Stromal cell of bone marrow (primary cell): Measurements from ENCODE around the gene ADARB2.
"Not testable (repeated sequence)": the region's sequence is repeated elsewhere in the genome, so short reads cannot be mapped to it uniquely, and the experiment has no call there.

Experiments
- DNase-seq: peaks from one replicate; pipeline ENCODE4 v3.0.0-alpha.2; 2012; ENCODE audit warnings: low read depth

ADARB2 gene

GRCh38 chr10:1737222-1738061 lies at the start of gene ADARB2:
ADARB2 (minus strand) TSS chr10:1737525.
- DNase-seq = no peak

GRCh38 chr10:1785835-1786234 lies 48.5 kb upstream of the ADARB2 start:
- no peak for DNase-seq

DNA sequence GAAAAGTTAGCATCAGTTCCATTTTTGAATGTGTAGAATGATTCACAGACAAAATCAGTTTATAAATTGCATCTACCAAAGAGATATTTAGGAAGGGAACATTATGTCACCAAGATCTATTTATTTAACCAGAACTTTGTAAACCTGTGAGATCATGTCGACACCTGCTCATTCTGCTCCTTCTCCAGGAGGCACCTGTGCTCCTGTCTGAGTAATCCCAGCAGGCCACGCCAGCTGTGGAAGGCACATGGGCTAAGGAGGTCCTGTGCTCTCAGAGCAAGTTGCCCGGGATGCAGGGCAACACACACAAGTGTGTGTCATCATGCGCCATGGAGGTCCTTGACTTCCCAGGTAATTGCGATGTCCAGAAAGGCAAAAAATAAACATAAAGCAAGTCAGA lies 45.5 kb upstream of the ADARB2 start:
- no peak for DNase-seq

- DNase-seq = no peak
These were observed 42.5 kb upstream of the ADARB2 start for GRCh38 chr10:1779796-1780195.

DNA sequence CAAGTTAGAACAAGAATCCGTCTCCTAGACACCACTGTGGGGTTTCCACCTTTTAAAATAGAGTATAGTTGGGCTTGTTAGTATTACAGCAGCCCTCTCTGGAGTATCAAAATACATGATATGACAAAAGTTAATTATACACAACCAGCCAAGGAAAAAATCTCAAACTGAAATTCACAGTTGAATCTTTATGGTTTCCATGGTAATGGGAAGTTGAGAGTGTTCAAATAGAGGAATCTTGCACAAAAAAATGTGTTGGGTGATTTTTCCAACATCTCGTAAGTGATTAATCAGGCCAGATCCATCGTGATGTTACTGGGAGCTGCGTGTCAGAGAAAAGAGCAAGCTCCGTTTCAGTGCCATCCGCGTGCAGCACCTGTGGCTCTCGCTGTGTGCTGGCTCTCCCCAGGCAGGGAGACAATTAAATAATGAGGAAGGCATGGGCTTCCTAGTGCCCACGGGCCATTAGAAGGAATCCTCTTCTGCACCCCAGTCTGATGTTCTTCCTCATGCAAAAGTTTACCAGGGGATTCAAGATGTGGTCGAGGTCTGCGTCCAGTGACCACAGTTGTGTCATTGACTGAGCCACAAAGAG lies 41.1 kb upstream of the ADARB2 start:
- DNase-seq = no peak

- DNase-seq = no peak
These were observed 38.9 kb upstream of the ADARB2 start for GRCh38 chr10:1776127-1776662.

DNA sequence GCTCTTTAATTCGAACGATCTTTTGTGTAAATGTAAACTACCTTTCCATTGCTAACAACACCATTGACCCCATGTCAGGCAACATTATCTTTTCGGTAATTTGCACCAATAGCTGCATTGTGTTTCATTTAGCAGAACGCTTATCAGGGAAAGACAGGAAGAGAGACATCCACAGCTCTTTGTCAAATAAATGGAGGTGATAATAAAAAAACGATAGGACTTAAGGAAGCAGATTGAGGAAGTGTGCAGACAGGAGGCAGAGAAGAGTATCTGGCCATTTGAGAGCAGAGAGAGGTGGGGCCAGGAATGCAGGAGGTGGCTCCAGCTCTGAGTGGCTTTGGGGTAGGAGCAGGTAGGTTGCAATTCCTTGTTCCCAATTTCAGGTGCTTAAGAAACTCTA lies 37.5 kb upstream of the ADARB2 start:
- no peak for DNase-seq

DNA sequence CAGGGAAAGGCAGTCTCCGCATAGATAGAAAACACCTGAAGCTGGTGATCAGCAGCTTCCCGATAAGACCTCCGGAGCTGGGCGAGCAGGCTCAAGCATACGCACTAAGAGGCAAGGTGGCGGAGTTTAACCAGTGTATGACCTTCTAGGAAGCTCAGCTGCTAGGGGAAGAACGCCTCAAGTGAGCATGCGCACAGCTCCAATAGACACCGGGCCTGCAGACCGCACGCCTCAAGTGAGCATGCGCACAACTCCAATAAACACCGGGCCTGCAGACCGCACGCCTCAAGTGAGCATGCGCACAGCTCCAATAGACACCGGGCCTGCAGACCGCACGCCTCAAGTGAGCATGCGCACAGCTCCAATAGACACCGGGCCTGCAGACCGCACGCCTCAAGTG lies 35.9 kb upstream of the ADARB2 start:
- DNase-seq = not testable (repeated sequence)

- no peak for DNase-seq
These were observed 28.7 kb upstream of the ADARB2 start for GRCh38 chr10:1766049-1766448.

DNA sequence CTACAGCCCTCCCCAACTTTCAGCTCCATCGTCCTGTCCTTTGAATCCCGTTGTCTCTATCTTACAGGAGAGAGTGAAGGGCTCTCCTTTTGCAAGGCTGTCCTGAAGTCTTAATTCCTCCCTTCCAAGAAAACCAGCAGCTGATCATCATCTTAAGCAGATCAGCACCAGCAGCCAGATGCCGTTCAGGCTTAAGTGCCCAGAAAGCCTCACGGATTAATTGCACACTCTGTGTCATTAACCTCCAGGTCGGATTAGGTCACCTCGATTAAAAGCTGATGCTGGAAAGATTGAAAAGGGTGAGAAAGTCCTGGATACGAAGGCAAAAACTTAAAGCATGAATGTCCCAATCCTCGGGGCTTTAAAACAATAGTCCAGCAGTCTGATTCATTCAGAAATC lies 24.8 kb upstream of the ADARB2 start:
- DNase-seq = no peak

DNA sequence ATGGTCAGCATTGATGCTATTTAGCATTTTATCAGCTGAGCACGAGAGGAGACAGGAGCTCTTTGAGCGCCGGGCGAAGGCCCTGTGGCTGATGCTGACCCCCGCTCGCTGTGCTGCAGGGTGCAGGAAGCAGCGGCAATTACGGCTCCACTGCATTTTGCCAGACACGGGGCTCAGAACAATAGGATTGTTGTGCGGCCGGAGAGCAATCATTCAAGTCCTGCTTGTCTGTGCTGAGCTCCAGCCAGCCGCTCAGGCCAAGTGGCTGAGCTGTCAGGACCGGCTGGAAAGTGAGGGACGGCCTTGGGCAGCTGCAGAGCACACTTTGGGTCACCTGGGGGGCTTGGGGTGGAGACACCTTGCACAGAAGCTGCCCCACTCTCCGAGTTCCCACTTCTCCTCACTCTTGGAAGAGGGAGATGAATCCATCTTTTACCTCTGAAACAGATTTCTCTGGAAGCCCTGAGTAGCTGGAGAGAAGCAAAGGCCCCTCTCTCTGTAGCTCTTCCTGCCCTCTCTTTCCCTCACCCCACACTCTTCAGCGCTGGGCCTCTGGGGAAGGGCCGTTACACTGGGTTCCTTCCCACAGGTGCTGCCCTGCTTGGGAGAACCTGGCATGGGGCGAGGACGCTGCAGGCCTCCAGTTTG lies 17.3 kb upstream of the ADARB2 start:
- DNase-seq = no peak

DNA sequence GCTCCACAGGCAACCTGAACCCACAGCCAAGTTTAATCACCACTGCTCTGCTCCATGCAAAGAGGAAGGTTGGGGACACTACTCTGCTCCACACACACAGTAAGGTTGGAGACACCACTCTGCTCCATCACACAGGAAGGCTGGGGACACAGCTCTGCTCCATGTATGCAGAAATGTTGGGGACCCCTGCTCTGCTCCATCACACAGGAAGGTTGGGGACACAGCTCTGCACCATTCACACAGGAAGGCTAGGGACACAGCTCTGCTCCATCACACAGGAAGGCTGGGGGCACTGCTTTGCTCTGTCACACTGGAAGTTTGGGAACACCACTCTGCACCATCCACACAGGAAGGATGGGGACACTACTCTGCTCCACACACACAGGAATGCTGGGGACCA lies 14.8 kb upstream of the ADARB2 start:
- no peak for DNase-seq

DNA sequence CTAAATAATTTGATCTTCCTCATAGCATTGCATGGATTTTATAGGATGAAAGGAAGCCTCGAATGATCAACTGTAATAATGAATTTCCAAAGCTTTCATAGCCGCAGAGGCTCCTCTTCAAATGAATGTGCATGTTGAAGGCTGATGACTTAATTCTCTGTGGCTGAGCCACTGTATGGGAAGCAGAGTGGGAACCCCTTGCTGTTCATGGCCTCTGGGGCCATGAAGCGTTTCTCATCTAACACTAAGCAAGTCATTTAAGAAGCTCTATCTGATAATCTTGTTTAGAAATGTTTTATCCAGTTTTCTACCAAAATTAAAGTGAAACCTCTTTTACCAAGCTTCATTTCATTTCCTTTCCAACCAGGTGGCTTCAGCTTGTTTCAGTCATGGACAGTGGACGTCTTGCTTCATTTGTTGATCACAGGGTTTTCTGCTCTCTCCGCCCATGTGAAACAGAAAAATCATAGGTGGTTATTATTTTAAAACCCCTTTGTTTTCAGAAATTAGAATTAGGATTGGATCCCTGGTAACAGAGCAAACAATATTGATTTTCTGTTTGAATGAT lies 10.3 kb upstream of the ADARB2 start:
- no peak for DNase-seq

DNA sequence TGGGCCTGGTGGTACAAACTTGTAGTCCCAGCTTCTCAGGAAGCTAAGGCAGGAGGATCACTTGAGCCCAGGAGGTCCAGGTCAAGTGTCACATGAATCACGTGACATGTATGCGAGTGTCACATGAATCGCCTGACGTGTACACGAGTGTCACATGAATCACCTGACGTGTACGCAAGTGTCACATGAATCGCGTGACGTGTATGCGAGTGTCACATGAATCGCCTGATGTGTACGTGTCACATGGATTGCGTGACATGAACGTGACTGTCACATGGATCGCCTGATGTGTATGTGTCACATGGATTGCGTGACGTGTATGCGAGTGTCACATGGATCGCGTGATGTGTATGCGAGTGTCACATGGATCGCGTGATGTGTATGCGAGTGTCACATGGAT lies 9.5 kb upstream of the ADARB2 start:
- no peak for DNase-seq

GRCh38 chr10:1745780-1746456 lies 8.6 kb upstream of the ADARB2 start:
- no peak for DNase-seq

- DNase-seq = no peak
These were observed 7.2 kb upstream of the ADARB2 start for GRCh38 chr10:1744524-1744923.

GRCh38 chr10:1743141-1743540 lies 5.8 kb upstream of the ADARB2 start:
- no peak for DNase-seq

DNA sequence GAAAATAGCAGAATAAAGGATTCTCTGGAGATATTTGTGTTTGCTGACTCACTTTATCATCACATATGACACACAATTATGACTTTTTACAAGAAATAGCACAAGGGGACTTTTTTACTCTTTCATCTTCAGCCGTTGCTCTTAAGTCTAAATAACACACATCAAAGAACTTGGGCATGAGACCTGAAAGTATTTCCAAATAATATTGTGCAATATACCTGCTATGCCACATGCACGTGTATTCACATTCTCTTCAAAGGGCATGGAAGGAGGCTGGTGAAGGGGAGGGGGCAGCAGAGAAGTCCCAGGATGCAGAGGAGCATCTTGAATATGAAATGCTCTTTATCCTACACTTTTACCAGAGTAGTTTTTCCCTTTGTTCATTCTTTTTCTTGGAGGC lies 4.1 kb upstream of the ADARB2 start:
- no peak for DNase-seq

- DNase-seq = no peak
These were observed 2.4 kb upstream of the ADARB2 start for GRCh38 chr10:1739751-1740150.

DNA sequence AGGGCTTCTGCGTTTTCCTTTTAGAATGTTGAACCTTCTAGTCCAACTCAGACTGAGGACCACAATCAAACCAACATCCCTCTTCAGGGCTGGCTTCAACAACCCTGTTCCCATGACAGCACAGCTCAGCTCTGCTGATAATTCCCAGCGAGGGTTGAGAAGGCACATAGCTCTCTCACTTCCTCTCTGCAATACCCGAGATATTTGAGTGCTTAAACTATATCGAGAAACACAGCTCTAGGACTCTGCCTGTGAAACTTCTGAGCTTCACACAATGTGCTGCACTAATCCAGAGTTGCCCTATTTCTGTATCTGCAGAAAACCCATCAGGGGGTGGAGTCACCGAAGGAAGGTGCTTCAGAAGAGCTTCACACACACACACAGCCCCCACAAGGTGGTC lies 1.6 kb upstream of the ADARB2 start:
- DNase-seq = no peak

- DNase-seq = no peak
These were observed 428 bp downstream of the ADARB2 start for GRCh38 chr10:1736972-1737221.

DNA sequence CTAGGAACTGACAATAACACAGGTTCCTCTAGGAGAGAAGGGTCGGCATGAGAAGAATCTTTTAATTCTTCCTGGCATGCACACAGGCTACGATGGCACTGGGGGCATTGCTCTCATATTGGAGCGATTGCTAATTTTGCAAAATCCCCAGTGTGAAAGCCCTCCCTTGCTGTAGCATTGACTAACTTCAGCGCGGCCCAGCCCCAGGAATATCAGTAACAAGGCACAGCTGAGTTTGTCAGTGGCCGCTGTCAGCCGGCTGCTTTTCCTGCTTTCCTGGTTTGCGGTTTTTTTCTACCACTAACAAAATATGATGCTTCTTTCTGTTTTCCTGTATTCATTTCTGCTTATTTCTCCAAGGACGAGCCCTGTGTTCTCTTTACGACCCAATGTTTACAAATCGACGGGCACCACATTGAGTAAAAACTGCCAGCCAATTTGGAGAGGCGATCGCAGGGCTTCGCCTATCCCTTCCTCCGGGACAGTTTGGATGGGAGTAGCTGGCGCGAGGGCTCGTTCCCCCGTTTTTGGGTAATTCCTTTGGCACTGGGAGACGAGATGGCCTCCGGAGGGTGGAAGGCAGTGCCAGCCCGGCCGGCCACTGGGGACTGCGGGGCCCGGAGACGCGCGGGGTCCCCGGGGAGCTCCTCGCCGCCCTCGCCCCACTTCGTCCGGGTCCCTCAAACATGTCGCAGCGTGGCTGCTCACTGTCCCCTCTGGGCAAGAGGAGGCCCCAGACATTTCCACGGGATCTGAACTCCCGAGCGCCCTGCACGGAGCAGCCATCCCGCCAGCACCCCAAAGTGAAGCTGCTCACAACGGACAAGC lies 967 bp downstream of the ADARB2 start:
- no peak for DNase-seq
